GM12878 (cell line): ENCODE data around the gene TMEM33. TPM values are rescaled to one million over a fixed set of nuclear protein-coding genes. Genes with fewer than 3 reads are reported as not detected.

Experiments used
- ATAC-seq: fragments of 200-7000 bp; cut with Tn5 transposase; 3 replicates; pipeline ENCODE4 v1.9.1; 2020; ENCODE audit warnings: mild to moderate bottlenecking, moderate library complexity
- BruUV-seq: library from RNA; stranded (reverse); fragments of 400-500 nt; replicated peaks from 2 replicates; lab custom pipeline; 2021; lab: Mats Ljungman, UMichigan
- CTCF ChIA-PET: fragments of 300-600 bp; sonication (Branson Sonifier 250); formaldehyde crosslinking; extraction: SDS; loops from one replicate; lab custom pipeline; 2021; ENCODE audit warnings: inconsistent platforms; lab: Yijun Ruan, JAX
- POLR2A ChIA-PET: fragments of 350-600 bp; formaldehyde crosslinking; extraction: SDS; loops from one replicate; lab custom pipeline; 2021; ENCODE audit warnings: inconsistent platforms; lab: Charles Lee
- RAD21 ChIA-PET: fragments of 300-600 bp; sonication (Branson Sonifier 250); formaldehyde crosslinking; loops from one replicate; lab custom pipeline; 2023; ENCODE audit warnings: antibody characterized with exemption; ENCODE audit not compliant: unreplicated experiment; lab: Charles Lee
- SMC1A ChIA-PET: fragments of 300-600 bp; sonication (Branson Sonifier 250); formaldehyde crosslinking; loops from one replicate; lab custom pipeline; 2023; ENCODE audit not compliant: unreplicated experiment, uncharacterized antibody; lab: Charles Lee
- DNase-seq: peaks from one replicate; pipeline ENCODE4 v3.0.0-alpha.2; 2011; ENCODE audit warnings: low read depth, low spot score
- FAIRE-seq: peaks from 3 replicates; lab custom pipeline; 2011; peaks lifted over from hg19 to GRCh38; lab: Jason Lieb, UNC
- H2AFZ ChIP-seq: 2 replicates; pipeline ENCODE4 v1.6.0; 2011; ENCODE audit warnings: low read depth, low read length, control low read depth; ENCODE audit not compliant: control insufficient read depth
- H3K27ac ChIP-seq: 2 replicates; pipeline ENCODE4 v1.5.1; 2011; ENCODE audit warnings: control low read depth; ENCODE audit not compliant: control insufficient read depth, insufficient read depth
- H3K27me3 ChIP-seq, 2 experiments: replicated peaks in 1 of 2; 2 replicates each; pipeline versions ENCODE4 v1.6.0 to v1.6.1; 2011; ENCODE audit warnings: low read length in 1 of 2; ENCODE audit not compliant: control insufficient read depth in 2 of 2, insufficient read depth in 2 of 2
- H3K36me3 ChIP-seq, 2 experiments: 2 replicates each; pipeline ENCODE4 v1.5.1; 2011; ENCODE audit warnings: low read length in 1 of 2; ENCODE audit not compliant: control insufficient read depth in 2 of 2, insufficient read depth in 2 of 2
- H3K4me1 ChIP-seq: 2 replicates; pipeline ENCODE4 v1.6.1; 2011; ENCODE audit warnings: mild to moderate bottlenecking, low read length, moderate library complexity, mixed read lengths; ENCODE audit not compliant: control insufficient read depth, insufficient read depth
- H3K4me2 ChIP-seq: 2 replicates; pipeline ENCODE4 v1.6.0; 2011; ENCODE audit warnings: control low read depth; ENCODE audit not compliant: control insufficient read depth, insufficient read depth
- H3K4me3 ChIP-seq: fragments of 200-600 bp; sonication (generic); 2 replicates; pipeline ENCODE4 v1.5.1; 2016
- H3K79me2 ChIP-seq: 2 replicates; pipeline ENCODE4 v1.6.0; 2011; ENCODE audit warnings: low read length; ENCODE audit not compliant: control insufficient read depth, insufficient read depth
- H3K9ac ChIP-seq: 2 replicates; pipeline ENCODE4 v1.8.0; 2011; ENCODE audit warnings: low read length, control low read depth, mixed read lengths; ENCODE audit not compliant: control insufficient read depth, insufficient read depth
- H3K9me3 ChIP-seq: replicated peaks from 3 replicates; pipeline ENCODE4 v1.5.1; 2011; ENCODE audit warnings: mild to moderate bottlenecking, low read length; ENCODE audit not compliant: control insufficient read depth, insufficient read depth
- H4K20me1 ChIP-seq: 2 replicates; pipeline ENCODE4 v1.6.0; 2011; ENCODE audit not compliant: control insufficient read depth, insufficient read depth
- BRCA1 ChIP-seq: IDR thresholded peaks from 2 replicates; pipeline ENCODE4 v1.6.1; 2011; ENCODE audit warnings: low read depth, low read length, improper control_type of control experiment
- CBX3 ChIP-seq: fragments of 200-600 bp; sonication (generic); IDR thresholded peaks from 2 replicates; pipeline ENCODE4 v1.6.1; 2016; ENCODE audit warnings: low read depth, borderline replicate concordance
- EGR1 ChIP-seq, 2 experiments: IDR thresholded peaks; 1 replicate in 1 of 2; 2 replicates in 1 of 2; pipeline ENCODE4 v1.6.1; 2011 to 2012; ENCODE audit warnings: low read depth in 2 of 2, low read length in 2 of 2, borderline replicate concordance in 1 of 2, mild to moderate bottlenecking in 1 of 2, moderate library complexity in 1 of 2
- GATAD2B ChIP-seq: fragments of 450-650 bp; conservative IDR thresholded peaks from 2 replicates; pipeline ENCODE4 v1.6.1; 2017; ENCODE audit warnings: low read depth, mild to moderate bottlenecking, moderate library complexity
- HDGF ChIP-seq: fragments of 450-650 bp; IDR thresholded peaks from 2 replicates; pipeline ENCODE4 v1.6.1; 2016; ENCODE audit warnings: antibody characterized with exemption
- JUNB ChIP-seq: IDR thresholded peaks from 2 replicates; pipeline ENCODE4 v1.6.1; 2016; ENCODE audit warnings: antibody characterized with exemption, mild to moderate bottlenecking
- MYB ChIP-seq: fragments of 150-350 bp; IDR thresholded peaks from 2 replicates; pipeline ENCODE4 v1.6.1; 2014; ENCODE audit warnings: mild to moderate bottlenecking, low read depth, low read length, borderline replicate concordance
- NFXL1 ChIP-seq: fragments of 450-650 bp; IDR thresholded peaks from 2 replicates; pipeline ENCODE4 v1.6.1; 2017; ENCODE audit warnings: antibody characterized with exemption, mild to moderate bottlenecking, borderline replicate concordance
- NR2F1 ChIP-seq: fragments of 450-650 bp; conservative IDR thresholded peaks from 2 replicates; pipeline ENCODE4 v1.6.1; 2017; ENCODE audit warnings: mild to moderate bottlenecking
- SIN3A ChIP-seq: IDR thresholded peaks from 2 replicates; pipeline ENCODE4 v1.6.1; 2012; ENCODE audit warnings: low read depth, low read length, improper control_type of control experiment
- SMARCA5 ChIP-seq: fragments of 450-650 bp; IDR thresholded peaks from 2 replicates; pipeline ENCODE4 v1.6.1; 2017; ENCODE audit warnings: mild to moderate bottlenecking
- WGBS: methylation state at CpG from one replicate; pipeline ENCODE4 v1.1.6; 2016; ENCODE audit warnings: low lambda C conversion rate; ENCODE audit not compliant: insufficient replicate concordance, insufficient coverage; ENCODE audit errors: missing lambda C conversion rate; 5-methylcytosine and 5-hydroxymethylcytosine counted together
- in situ Hi-C: fragments of 300-500 bp; cut with MboI; formaldehyde crosslinking; loops from 9 replicates; pipeline ENCODE4 v1.14.3; 2018; ENCODE audit warnings: mixed read lengths
- intact Hi-C: fragments of 100-400 bp; cut with micrococcal nuclease; formaldehyde crosslinking; loops from one replicate; pipeline ENCODE4 v1.14.2; 2022; ENCODE audit not compliant: unreplicated experiment
- polyA plus RNA-seq, 11 experiments: library from polyadenylated mRNA; depleted of rRNA in 4 of 11; unstranded in 6 of 11; stranded (reverse) in 5 of 11; fragments of >200 nt; fragmentation: Nextera tagmentation in 4 of 11; fragmentation: Illumina TruSeq in 1 of 11; extraction: Ambion mirVana in 4 of 11; extraction: Trizol in 1 of 11; gene quantifications; 1 replicate in 1 of 11; 2 replicates in 10 of 11; pipeline versions ENCODE4 v1.2.1 to v1.2.3, GENCODE V29; 2011 to 2016; ENCODE audit warnings: inconsistent platforms in 2 of 11, missing spikeins in 2 of 11, low read depth in 1 of 11
- total RNA-seq, 4 experiments: library from RNA; depleted of rRNA in 3 of 4; stranded (reverse); fragments of >200 nt in 3 of 4; fragmentation: Illumina TruSeq in 1 of 4; extraction: Trizol in 1 of 4; gene quantifications; 2 replicates each; pipeline versions ENCODE4 v1.2.1 to v1.2.3, GENCODE V29; 2013 to 2021
- TF ChIP-seq, protein P1 (sequence below): fragments of 450-650 bp; IDR thresholded peaks from 2 replicates; pipeline ENCODE4 v1.6.1; 2017; ENCODE audit warnings: low read depth, mild to moderate bottlenecking, moderate library complexity

The TMEM33 gene
- total and polyA plus RNA-seq, 10 of the 15 experiments (the other 5 are each of a cell fraction or from before 2014, with no cell fraction given) = 7.9 to 60.2 (median 33.4) TPM

DNA sequence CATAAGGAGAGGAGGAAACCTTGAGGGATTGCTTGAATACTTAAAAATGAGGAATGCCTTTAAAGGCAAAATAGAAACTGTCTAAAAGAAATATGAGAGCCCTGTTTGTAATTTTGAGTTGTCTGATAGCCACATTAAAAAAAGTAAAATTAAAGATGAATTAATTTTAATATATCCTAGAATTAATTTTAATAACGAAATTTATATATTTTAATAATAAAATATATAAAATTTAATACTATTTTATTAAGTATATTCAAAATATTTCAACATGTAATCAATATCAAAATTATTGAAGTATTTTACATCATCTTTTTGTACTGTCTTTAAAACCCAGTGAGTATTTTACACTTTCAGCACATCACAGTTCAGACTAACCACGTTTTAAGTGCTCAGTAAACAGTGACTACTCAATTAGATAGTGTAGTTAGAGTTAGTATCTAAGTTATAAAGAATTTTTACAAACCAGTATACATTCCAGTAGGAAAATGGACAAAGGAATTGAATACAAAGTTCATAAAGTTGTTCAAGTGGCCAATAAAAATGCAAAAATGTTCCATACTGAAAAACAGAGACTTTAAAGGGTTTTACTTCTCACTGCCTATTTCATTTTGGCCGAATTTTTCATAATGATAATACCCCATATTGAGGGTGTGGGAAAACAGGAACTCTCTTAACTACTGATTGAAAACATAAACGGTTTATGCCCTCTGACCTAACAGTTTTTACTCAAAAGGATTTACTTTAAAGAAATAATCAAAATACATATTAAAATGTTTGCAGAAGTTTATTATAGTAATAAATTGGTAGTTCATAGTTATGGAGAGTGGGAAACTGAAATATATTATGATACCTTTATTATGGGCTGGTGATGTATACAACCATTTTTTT lies 58.0 kb downstream of the TMEM33 start:
- intact Hi-C loops = loop anchor here (5.0 kb wide), 2 partner anchors 56 to 289 kb away; partner anchors contain the start of gene TMEM33
- H3K79me2 ChIP-seq = peaks cover 32% of the 10 kb centered on the region

More for the DNA sequence above, 58.0 kb downstream of the TMEM33 start:
- ChIA-PET POLR2A (no interaction called here), CTCF (no interaction called here), RAD21 (no interaction called here), SMC1A (interaction anchor here (0.9 kb wide), 1 partner anchor 34 kb away, joined by 3 read pairs; no protein-coding TSS in a partner anchor)
- no peak for FAIRE-seq
- no peak for DNase-seq
- Histone ChIP-seq H2AFZ (no peak overlapping the region), H3K9ac (no peak overlapping the region), H4K20me1 (no peaks in the 10 kb centered on the region), H3K4me3 (0 out of 2 replicates have a peak overlapping the region, but pooled peaks have one; percentile 37), H3K36me3 (no peaks in the 10 kb centered on the region), H3K9me3 (no peaks in the 10 kb centered on the region; the same call in 2 of the 3 replicates), H3K27ac (no peak overlapping the region), H3K4me1 (no peaks in the 10 kb centered on the region; the same call in 1 of the 2 replicates), H3K27me3 (no peaks in the 10 kb centered on the region), H3K4me2 (peak overlapping the region; percentile 44; the same call in 1 of the 2 replicates)
- BruUV-seq = no TSS peak
- in situ Hi-C loops = no loop called here
- no peak for TF ChIP-seq SMARCA5
- no peak for TF ChIP-seq SIN3A
- TF ChIP-seq GATAD2B = no peak
- TF ChIP-seq, protein P1, sequence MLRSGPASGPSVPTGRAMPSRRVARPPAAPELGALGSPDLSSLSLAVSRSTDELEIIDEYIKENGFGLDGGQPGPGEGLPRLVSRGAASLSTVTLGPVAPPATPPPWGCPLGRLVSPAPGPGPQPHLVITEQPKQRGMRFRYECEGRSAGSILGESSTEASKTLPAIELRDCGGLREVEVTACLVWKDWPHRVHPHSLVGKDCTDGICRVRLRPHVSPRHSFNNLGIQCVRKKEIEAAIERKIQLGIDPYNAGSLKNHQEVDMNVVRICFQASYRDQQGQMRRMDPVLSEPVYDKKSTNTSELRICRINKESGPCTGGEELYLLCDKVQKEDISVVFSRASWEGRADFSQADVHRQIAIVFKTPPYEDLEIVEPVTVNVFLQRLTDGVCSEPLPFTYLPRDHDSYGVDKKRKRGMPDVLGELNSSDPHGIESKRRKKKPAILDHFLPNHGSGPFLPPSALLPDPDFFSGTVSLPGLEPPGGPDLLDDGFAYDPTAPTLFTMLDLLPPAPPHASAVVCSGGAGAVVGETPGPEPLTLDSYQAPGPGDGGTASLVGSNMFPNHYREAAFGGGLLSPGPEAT = no peak
- no peak for TF ChIP-seq HDGF
- TF ChIP-seq EGR1 (IDR thresholded peaks at IDR 0.05; ENCODE audit: borderline replicate concordance in 1 of 2, low read depth in 2 of 2, low read length in 2 of 2) = no peak
- TF ChIP-seq NR2F1 = no peak
- no peak for TF ChIP-seq BRCA1
- no peak for TF ChIP-seq JUNB
- TF ChIP-seq MYB = no peak
- TF ChIP-seq CBX3 = no peak
- no peak for TF ChIP-seq NFXL1
- ATAC-seq = no peak
- WGBS = 67% methylated on average over 4 of the region's 4 CpGs
